Measurements from ENCODE around the gene STX4.

The STX4 gene

DNA sequence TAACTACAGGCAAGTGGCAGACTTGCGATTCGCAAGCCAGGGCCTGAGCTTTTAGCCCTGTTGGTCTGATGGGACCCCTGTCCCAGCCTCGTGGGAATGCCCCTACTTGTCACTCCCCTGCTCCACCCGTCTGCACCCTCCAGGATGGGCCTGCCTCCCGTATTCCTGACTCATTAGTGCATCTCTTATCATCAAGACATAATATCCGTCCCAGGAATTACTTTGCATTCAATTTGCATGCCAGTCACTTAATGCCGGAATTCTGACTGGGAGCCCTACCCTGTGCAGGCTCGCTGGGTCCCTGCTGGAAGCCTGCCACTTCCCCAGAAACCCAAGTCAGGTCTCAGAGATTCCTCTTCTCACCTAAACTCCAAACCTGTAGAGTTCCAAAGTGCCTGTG, 52.1 kb downstream of the STX4 start:
- no peak for FAIRE-seq

- FAIRE-seq, result no peak
Observed at GRCh38 chr16:31085873-31086628, 52.7 kb downstream of the STX4 start.

GRCh38 chr16:31086629-31086906, 53.2 kb downstream of the STX4 start:
- FAIRE-seq, result no peak

- no peak for FAIRE-seq
Observed at GRCh38 chr16:31087481-31087880, 54.1 kb downstream of the STX4 start.

DNA sequence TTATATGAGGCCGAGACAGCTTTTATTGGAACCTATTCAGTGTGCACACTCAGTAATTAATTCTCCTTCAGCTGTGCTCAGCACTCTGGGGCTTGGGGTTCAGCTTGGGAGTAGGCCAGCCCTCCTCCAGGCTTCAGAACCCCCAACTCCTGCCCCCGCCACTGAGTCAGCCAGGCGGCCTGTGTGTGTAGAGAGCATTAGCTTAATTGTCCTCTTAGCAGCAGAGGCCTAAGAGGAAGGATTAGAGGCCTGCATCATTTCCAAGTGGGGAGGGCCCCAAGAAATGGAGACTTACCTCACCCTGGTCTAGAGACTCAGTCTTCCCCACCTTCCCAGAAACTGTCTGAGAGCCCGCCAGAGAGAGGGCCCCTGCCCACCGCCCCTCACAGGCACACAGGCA, 54.6 kb downstream of the STX4 start:
- no peak for FAIRE-seq

GRCh38 chr16:31088459-31089183, 55.3 kb downstream of the STX4 start, which contains the start of gene PRSS53:
TSS of gene PRSS53 (minus strand) at chr16:31088943. CDS start at chr16:31088809, 134 bp downstream.
- no peak for FAIRE-seq

DNA sequence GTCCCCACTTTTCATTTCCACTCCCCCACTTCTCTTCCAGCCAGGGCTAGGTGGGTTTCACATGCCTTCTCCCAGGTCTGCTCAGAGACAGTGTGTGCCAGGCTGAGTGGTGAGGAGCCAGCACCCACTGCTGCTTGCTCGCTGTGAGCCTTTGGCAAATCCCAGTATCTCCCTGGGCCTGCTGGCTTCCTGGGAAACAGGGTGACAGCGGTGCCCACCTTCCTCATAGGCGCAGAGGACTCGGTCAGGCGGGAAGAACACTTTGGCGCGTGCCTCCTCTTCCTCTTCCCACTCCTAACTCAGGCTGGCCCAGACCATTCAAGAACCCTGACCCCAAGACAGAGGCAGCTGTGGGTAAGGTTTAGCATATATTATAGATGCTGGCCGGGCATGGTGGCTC, 55.8 kb downstream of the STX4 start:
- FAIRE-seq, result no peak
